ENCODE data around the gene HMGN4. TPM values are rescaled to one million over a fixed set of nuclear protein-coding genes. Genes with fewer than 3 reads are reported as not detected.
"Not testable (repeated sequence)": the region's sequence is repeated elsewhere in the genome, so short reads cannot be mapped to it uniquely, and the experiment has no call there.

Gene HMGN4
- total and polyA plus RNA-seq, 9 of the 15 experiments (the other 6 are each of a cell fraction or from before 2014, with no cell fraction given) = 35.4 to 134 (median 94.1) TPM

GRCh38 chr6:26524314-26524713 is 13.9 kb upstream of the HMGN4 start:
- CTCF ChIA-PET (ENCODE audit: low intra/inter-chr PET ratio); intact Hi-C loops (cut with micrococcal nuclease); H3K9me1 ChIP-seq (ENCODE audit: control insufficient read depth, insufficient read depth, low read length); H3K36me3 ChIP-seq (ENCODE audit: control insufficient read depth, insufficient read depth, low read length); FAIRE-seq; ATAC-seq; H3K9me3 ChIP-seq (replicated peaks; ENCODE audit: control insufficient read depth, insufficient read depth, low read depth, low read length); H4K20me1 ChIP-seq (replicated peaks; ENCODE audit: control insufficient read depth, insufficient read depth, low read length); in situ Hi-C loops (cut with MboI); DNase-seq (ENCODE audit: extremely low read depth in 1 of 4, low spot score in 3 of 4); BruUV-seq (replicated peaks); H3K27me3 ChIP-seq (ENCODE audit: control insufficient read depth in 2 of 2, insufficient read depth in 2 of 2, low read length in 2 of 2); H2AFZ ChIP-seq (ENCODE audit: low read depth, low read length); TF ChIP-seq NR2C2 (CRISPR knock-in tag; IDR thresholded peaks at IDR 0.05): not testable (repeated sequence)
- POLR2A ChIA-PET = interaction anchor here (0.8 to 1.6 kb wide), 7 partner anchors 9 to 609 kb away, joined by 3 to 17 read pairs (median 3); a partner anchor contains a TSS
- peak overlapping the region; percentile 94 for H3K4me2 ChIP-seq (ENCODE audit: insufficient read depth, low read length)
- 0 out of 2 replicates have a peak, but pooled peaks have one; percentile 10 for TF ChIP-seq SOX6 (IDR thresholded peaks at IDR 0.05)
- TF ChIP-seq ADNP (tag; IDR thresholded peaks at IDR 0.05) = peak; percentile 63; the same call in 1 of the 2 replicates
- TF ChIP-seq CREB3L1 (IDR thresholded peaks at IDR 0.05; ENCODE audit: borderline replicate concordance, low read depth) = 0 out of 2 replicates have a peak, but pooled peaks have one; percentile 23
- TF ChIP-seq SMARCA4 (IDR thresholded peaks at IDR 0.05) = peak; percentile 12; the same call in 1 of the 2 replicates
- 0 out of 2 replicates have a peak, but pooled peaks have one; percentile 10 for TF ChIP-seq ARID2 (IDR thresholded peaks at IDR 0.05)
- peak; percentile 25; the same call in 1 of the 2 replicates for TF ChIP-seq NR2C2 (tag; IDR thresholded peaks at IDR 0.05)
- peak; percentile 63 for TF ChIP-seq L3MBTL2 (IDR thresholded peaks at IDR 0.05)
- 0 out of 4 replicates have a peak, but pooled peaks of 1 of the 2 experiments have one; percentile 30 for TF ChIP-seq MAZ (CRISPR knock-in tag; conservative IDR thresholded peaks at IDR 0.05 in 1 of 2, IDR thresholded peaks at IDR 0.05 in 1 of 2)
- 0 out of 4 replicates have a peak, but pooled peaks of 1 of the 2 experiments have one; percentile 43 for TF ChIP-seq MNT (conservative IDR thresholded peaks at IDR 0.05)
- TF ChIP-seq CHD4 (IDR thresholded peaks at IDR 0.05; ENCODE audit: insufficient read depth, insufficient replicate concordance, low read depth, low read length, poor library complexity, severe bottlenecking) = peak; percentile 45
- 4% methylated on average over 2 of the region's 2 CpGs for WGBS (ENCODE audit: insufficient coverage, low coverage, missing lambda C conversion rate)
- H3K79me2 ChIP-seq (ENCODE audit: control insufficient read depth, insufficient read depth, low read length) = peaks cover 38% of the 10 kb centered on the region
- peak overlapping the region; percentile 98; the same call in 2 of the 3 replicates for H3K27ac ChIP-seq (ENCODE audit: extremely low read depth, low read depth, low read length)
- peaks cover 13 to 21% of the 10 kb centered on the region in 2 experiments; a peak in 4 of 5 replicates for H3K4me1 ChIP-seq (replicated peaks in 1 of 2; ENCODE audit: control insufficient read depth in 2 of 2, insufficient read depth in 2 of 2, low read length in 2 of 2)
- H3K9ac ChIP-seq (ENCODE audit: insufficient read depth in 1 of 2, low read depth in 2 of 2, low read length in 2 of 2) = peak overlapping the region in 1 of 2 experiments; percentile 96; a peak in 2 of 4 replicates
- peak overlapping the region; percentile 70 for H3K4me3 ChIP-seq

All from K562 (cell line).